Middle frontal gyrus (tissue), 1 donor: ENCODE measurements around the gene RNF13.

Experiments
- DNase-seq: peaks from one replicate; pipeline ENCODE4 v3.0.0-alpha.2; 2015; ENCODE audit warnings: low spot score; ENCODE audit errors: extremely low spot score

RNF13 gene

DNA sequence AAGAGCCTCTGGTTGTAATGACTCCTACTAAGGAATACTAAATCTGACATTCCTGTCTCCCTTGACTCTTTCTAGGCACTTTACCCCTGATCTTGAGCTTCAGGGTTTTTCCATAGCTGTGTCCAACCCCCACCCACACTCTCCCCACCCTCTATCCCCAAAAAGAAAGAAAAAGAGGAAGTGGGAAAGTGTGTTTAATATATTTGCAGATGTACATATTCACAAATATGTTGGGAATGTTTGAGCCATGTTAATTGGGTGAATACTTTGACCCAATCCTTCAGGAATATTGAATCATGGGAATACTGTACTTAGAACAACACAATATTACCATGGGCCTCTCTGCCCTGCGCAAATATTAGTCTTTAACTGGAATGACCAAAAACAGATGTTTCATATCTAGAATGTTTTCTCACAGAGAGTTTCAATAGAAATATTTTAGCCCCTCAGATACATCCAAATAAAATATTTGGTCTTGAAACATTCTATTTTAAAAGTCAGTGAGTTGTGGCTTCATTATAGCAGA, 177.5 kb downstream of the RNF13 start:
- no peak for DNase-seq

DNA sequence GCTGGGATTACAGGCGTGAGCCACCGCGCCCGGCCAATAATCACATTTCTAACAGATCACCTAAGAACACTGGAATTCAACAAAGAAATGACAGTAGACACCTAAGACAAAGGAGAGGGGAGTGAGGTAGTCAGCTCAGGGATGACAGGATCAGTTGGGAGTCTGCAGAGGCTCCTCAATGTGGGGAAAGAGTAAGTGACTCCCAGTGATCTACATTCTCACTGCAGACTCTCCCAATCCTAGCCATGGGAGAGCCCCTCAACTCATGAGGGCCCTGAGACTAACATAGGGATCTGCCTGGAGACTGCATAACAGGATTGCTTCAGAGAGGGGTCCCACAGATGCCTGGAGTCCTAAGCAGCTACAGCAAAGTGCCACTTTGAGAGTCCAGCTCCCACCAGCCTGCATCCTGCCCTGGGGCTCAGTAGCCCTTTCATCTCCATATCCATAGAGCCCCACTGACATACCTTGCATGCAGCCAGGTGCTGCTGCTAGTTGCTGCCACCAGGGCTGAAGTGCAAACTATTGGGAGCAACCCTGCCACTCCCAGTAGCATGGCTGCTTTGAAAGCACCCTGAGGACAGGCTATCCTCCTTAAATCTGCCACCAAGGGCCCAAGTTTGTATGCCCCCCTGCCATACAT, 179.5 kb downstream of the RNF13 start:
- no peak for DNase-seq

GRCh38 chr3:149998946-149999345, 185.9 kb downstream of the RNF13 start:
- DNase-seq = no peak

- DNase-seq = no peak
Measured at GRCh38 chr3:149999421-149999820, 186.4 kb downstream of the RNF13 start.

GRCh38 chr3:150000641-150001040, 187.6 kb downstream of the RNF13 start:
- DNase-seq = no peak

- DNase-seq = no peak
Measured at GRCh38 chr3:150005243-150006112, 192.5 kb downstream of the RNF13 start.

- no peak for DNase-seq
Measured at GRCh38 chr3:150006794-150007193, 193.8 kb downstream of the RNF13 start.
